Thyroid gland (tissue), 4 donors: ENCODE measurements around the gene PPP6C. TPM values are rescaled to one million over a fixed set of nuclear protein-coding genes. Genes with fewer than 3 reads are reported as not detected.

Source experiments
- DNase-seq, 2 donors: peaks; one replicate each; pipeline ENCODE4 v3.0.0-alpha.2; 2019
- H3K27ac ChIP-seq, 3 donors: fragments of 200-600 bp; sonication (generic); 1 replicate in 2 of 3; 2 replicates in 1 of 3; pipeline ENCODE4 v1.5.1; 2016 to 2019; ENCODE audit warnings: mild to moderate bottlenecking in 1 of 3, moderate library complexity in 1 of 3
- H3K27me3 ChIP-seq: fragments of 200-600 bp; sonication (generic); one replicate; pipeline ENCODE4 v1.5.1; 2019
- H3K36me3 ChIP-seq, 2 donors: fragments of 200-600 bp; sonication (generic); one replicate each; pipeline ENCODE4 v1.5.1; 2016 to 2019
- H3K4me1 ChIP-seq, 2 donors: fragments of 200-600 bp; sonication (generic); one replicate each; pipeline ENCODE4 v1.5.1; 2017 to 2019
- H3K4me3 ChIP-seq, 3 donors: fragments of 200-600 bp; sonication (generic); replicated peaks in 1 of 3; 1 replicate in 2 of 3; 2 replicates in 1 of 3; pipeline ENCODE4 v1.5.1; 2016; ENCODE audit warnings: mild to moderate bottlenecking in 1 of 3
- H3K9me3 ChIP-seq: fragments of 200-600 bp; sonication (generic); one replicate; pipeline ENCODE4 v1.5.1; 2017
- POLR2A ChIP-seq, 2 donors: fragments of 450-650 bp; IDR thresholded peaks; one replicate each; pipeline ENCODE4 v1.6.1; 2017; ENCODE audit warnings: antibody characterized with exemption in 2 of 2, mild to moderate bottlenecking in 2 of 2, moderate library complexity in 1 of 2
- WGBS, 2 donors: methylation state at CpG; one replicate each; pipeline ENCODE4 v1.1.5; 2017; 5-methylcytosine and 5-hydroxymethylcytosine counted together
- intact Hi-C: fragments of 100-400 bp; cut with DNase I; formaldehyde crosslinking; loops from one replicate; pipeline ENCODE4 v1.15.1; 2023
- total RNA-seq, 4 donors: library from RNA; depleted of rRNA; stranded (reverse); fragments of >200 nt; gene quantifications; one replicate each; pipeline ENCODE4 v1.2.3, GENCODE V29; 2016
- TF ChIP-seq, protein P1 (sequence below), 6 experiments: fragments of 200-600 bp in 3 of 6; fragments of 450-650 bp in 3 of 6; sonication (generic) in 3 of 6; IDR thresholded peaks; one replicate each; pipeline ENCODE4 v1.5.1; 2016 to 2019; ENCODE audit warnings: antibody characterized with exemption in 6 of 6, mild to moderate bottlenecking in 2 of 6, inconsistent platforms in 1 of 6, moderate library complexity in 1 of 6

Gene PPP6C
- total RNA-seq, 4 donors from 2014 or later, result 41.3 to 63.1 (median 47.8) TPM

DNA sequence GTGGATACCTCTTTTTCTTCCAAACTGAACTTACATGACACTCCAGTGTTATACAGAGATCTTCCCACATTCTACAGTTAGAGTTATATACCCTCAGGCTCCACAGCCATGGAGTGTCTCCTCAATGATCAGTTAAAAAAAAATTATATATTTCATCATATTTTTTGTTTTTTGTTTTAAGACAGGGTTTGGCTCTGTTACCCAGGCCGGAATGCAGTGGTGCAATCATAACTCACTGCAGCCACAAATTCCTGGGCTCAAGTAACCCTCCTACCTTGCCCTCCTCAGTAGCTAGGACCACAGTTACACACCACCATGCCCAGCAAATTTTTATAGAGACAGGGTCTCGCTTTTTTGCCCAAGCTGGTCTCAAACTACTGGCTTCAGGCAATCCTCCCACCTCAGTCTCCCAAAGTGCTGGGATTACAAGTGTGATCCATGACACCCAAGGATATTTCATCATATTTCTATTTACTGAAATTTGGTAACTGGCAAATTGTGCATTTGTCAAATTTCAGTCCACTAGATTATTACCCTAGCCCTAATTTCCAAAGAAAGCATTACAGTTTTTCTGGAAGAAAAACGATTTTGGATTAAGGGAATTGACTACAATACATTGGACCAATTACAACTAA is 28.2 kb downstream of the PPP6C start:
- H3K27me3 ChIP-seq, result no peaks in the 10 kb centered on the region
- DNase-seq, result peak; percentile 13 to 34
- no peaks in the 10 kb centered on the region for H3K36me3 ChIP-seq
- intact Hi-C loops, result no loop called here
- H3K27ac ChIP-seq, result peak overlapping the region in 2 of 3 donors; percentile 26 to 31
- no peak for TF ChIP-seq POLR2A (IDR thresholded peaks at IDR 0.05)
- no peak overlapping the region for H3K4me3 ChIP-seq
- peaks cover 8 to 15% of the 10 kb centered on the region in 2 donors for H3K4me1 ChIP-seq
- WGBS, 2 donors, result 60 to 72% methylated on average over 3 of the region's 3 CpGs
- no peaks in the 10 kb centered on the region for H3K9me3 ChIP-seq

DNA sequence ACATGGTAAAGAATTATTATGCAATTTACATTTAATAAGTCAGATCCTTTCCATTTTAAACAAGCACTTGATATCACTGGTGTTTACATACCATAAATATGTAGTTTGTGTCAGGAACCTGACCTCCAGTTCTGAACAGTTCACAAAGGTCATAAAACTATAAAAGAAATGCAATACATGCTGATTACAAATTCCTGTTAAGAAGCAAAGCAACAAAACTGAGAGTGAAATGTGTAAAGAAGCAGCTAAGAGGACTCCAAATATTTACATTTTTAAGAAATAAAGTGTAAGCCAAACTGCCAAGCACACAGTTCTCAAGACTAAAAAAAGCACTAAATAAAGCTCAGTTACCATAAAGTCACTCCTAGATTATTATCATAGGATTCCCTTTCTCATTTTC is 28.9 kb downstream of the PPP6C start:
- intact Hi-C loops, result no loop called here
- Histone ChIP-seq H3K9me3 (no peaks in the 10 kb centered on the region), H3K27ac (peak overlapping the region in 1 of 3 donors; percentile 31), H3K36me3 (no peaks in the 10 kb centered on the region), H3K4me1 (peaks cover 8 to 15% of the 10 kb centered on the region in 2 donors), H3K27me3 (no peaks in the 10 kb centered on the region), H3K4me3 (no peak overlapping the region)
- TF ChIP-seq POLR2A (IDR thresholded peaks at IDR 0.05), result no peak
- TF ChIP-seq, protein P1, sequence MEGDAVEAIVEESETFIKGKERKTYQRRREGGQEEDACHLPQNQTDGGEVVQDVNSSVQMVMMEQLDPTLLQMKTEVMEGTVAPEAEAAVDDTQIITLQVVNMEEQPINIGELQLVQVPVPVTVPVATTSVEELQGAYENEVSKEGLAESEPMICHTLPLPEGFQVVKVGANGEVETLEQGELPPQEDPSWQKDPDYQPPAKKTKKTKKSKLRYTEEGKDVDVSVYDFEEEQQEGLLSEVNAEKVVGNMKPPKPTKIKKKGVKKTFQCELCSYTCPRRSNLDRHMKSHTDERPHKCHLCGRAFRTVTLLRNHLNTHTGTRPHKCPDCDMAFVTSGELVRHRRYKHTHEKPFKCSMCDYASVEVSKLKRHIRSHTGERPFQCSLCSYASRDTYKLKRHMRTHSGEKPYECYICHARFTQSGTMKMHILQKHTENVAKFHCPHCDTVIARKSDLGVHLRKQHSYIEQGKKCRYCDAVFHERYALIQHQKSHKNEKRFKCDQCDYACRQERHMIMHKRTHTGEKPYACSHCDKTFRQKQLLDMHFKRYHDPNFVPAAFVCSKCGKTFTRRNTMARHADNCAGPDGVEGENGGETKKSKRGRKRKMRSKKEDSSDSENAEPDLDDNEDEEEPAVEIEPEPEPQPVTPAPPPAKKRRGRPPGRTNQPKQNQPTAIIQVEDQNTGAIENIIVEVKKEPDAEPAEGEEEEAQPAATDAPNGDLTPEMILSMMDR (IDR thresholded peaks at IDR 0.05), result no peak
- no peak for DNase-seq

DNA sequence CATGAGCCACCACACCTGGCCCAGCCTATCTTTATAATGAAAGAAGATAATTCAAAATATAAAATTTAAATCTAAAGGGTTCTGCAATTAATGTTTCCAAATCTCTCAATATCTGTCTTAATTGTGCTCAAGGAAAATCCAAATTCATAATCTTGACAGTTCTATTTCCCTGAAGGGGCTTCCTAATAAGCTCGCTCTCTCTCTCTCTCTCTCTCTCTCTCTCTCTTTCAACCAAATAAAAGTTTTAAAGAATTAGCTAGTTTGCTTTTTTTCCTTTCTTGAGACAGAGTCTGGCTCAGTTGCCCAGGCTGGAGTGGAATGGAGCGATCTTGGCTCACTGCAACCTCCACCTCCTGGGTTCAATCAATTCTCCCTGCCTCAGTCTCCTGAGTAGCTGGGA is 33.1 kb downstream of the PPP6C start:
- TF ChIP-seq POLR2A (IDR thresholded peaks at IDR 0.05), result no peak
- TF ChIP-seq, protein P1 (IDR thresholded peaks at IDR 0.05), result no peak
- WGBS, 2 donors, result 74 to 96% methylated on average over 2 of the region's 2 CpGs
- Histone ChIP-seq H3K4me1 (peaks cover 6 to 9% of the 10 kb centered on the region in 2 donors), H3K4me3 (no peak overlapping the region), H3K27me3 (no peaks in the 10 kb centered on the region), H3K9me3 (no peaks in the 10 kb centered on the region), H3K36me3 (peaks cover 18 to 20% of the 10 kb centered on the region in 2 donors), H3K27ac (no peak overlapping the region)
- no peak for DNase-seq
- intact Hi-C loops, result no loop called here

DNA sequence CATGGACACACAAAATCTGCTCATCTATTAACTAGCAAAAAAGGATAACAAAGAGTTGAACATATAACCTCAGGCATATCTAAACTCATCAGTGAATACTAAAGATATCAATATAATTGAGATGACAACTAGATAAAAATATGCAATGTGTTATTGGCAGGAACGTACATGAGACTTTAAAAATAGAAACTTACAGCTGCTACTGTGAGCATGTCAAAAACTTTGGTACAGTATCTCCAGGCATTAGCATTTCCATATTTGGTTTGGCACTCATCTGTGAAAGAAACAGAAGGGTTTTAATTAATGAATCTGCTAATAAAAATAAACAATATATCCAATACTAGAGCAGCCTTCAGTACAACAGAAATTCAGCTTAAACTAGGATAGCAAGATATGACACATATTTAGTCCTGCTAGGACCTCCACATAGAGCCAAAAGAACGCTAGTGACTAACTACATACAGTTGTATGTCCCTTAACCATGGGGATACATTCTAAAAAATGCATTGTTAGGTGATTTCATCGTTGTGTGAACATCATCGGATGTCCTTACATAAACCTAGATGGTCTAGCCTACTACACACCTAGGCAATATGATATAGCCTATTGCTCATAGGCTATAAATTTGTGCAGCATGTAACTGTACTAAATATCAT is 35.8 kb downstream of the PPP6C start:
- DNase-seq, result no peak
- WGBS, 2 donors, result 88 to 92% methylated on average over 4 of the region's 4 CpGs
- Histone ChIP-seq H3K27ac (no peak overlapping the region), H3K4me1 (no peaks in the 10 kb centered on the region), H3K27me3 (no peaks in the 10 kb centered on the region), H3K9me3 (no peaks in the 10 kb centered on the region), H3K36me3 (peaks cover 35 to 42% of the 10 kb centered on the region in 2 donors), H3K4me3 (no peak overlapping the region)
- TF ChIP-seq, protein P1 (IDR thresholded peaks at IDR 0.05), result no peak
- no peak for TF ChIP-seq POLR2A (IDR thresholded peaks at IDR 0.05)
- intact Hi-C loops, result no loop called here

DNA sequence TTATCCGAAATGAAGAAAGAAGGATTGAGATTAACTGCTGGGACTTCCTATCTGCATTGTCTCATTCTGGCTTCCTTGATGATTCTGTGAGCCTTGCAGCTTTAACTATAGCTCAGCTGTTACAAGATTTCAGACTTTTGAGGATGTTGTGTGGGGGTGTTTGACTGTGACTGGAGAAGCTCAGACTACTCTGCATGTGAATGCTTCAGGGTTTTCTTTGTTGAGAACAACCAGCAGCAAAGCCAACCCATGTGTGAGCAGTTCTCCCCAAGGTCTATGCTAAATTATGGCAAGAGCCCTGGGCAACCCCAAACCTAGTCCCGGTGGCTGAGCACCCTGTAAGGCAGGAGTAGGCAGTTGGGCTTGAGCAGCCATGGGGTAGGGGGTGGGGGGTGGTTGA is 37.9 kb downstream of the PPP6C start:
- Histone ChIP-seq H3K27me3 (no peaks in the 10 kb centered on the region), H3K27ac (no peak overlapping the region), H3K36me3 (peaks cover 35 to 42% of the 10 kb centered on the region in 2 donors), H3K4me3 (no peak overlapping the region), H3K4me1 (no peaks in the 10 kb centered on the region), H3K9me3 (no peaks in the 10 kb centered on the region)
- TF ChIP-seq, protein P1 (IDR thresholded peaks at IDR 0.05), result no peak
- TF ChIP-seq POLR2A (IDR thresholded peaks at IDR 0.05), result no peak
- WGBS, 2 donors, result 87 to 90% methylated on average over 2 of the region's 2 CpGs
- DNase-seq, result no peak
- intact Hi-C loops, result no loop called here
